Neural crest cell (in vitro differentiated cells): ENCODE data around the gene ANXA5. TPM values are rescaled to one million over a fixed set of nuclear protein-coding genes. Genes with fewer than 3 reads are reported as not detected.

ENCODE experiments used
- DNase-seq: peaks from one replicate; pipeline ENCODE4 v3.0.0; 2021; ENCODE audit warnings: low read depth, mixed read lengths, low spot score
- H3K27ac Mint-ChIP-seq: one replicate; pipeline ENCODE4 v1.8.0; 2021; ENCODE audit warnings: mild to moderate bottlenecking, mixed read lengths; ENCODE audit not compliant: unreplicated experiment
- H3K27me3 Mint-ChIP-seq: 2 replicates; pipeline ENCODE4 v1.8.0; 2021; ENCODE audit warnings: low read depth, mild to moderate bottlenecking, mixed read lengths
- H3K36me3 Mint-ChIP-seq: 2 replicates; pipeline ENCODE4 v1.8.0; 2021; ENCODE audit warnings: low read depth, mild to moderate bottlenecking, mixed read lengths
- H3K4me1 Mint-ChIP-seq: 2 replicates; pipeline ENCODE4 v1.8.0; 2021; ENCODE audit warnings: mixed read lengths
- H3K4me3 Mint-ChIP-seq: one replicate; pipeline ENCODE4 v1.8.0; 2021; ENCODE audit warnings: mild to moderate bottlenecking, mixed read lengths
- H3K9me3 Mint-ChIP-seq: 2 replicates; pipeline ENCODE4 v1.8.0; 2021; ENCODE audit warnings: mixed read lengths
- CTCF ChIP-seq: fragments of 200-600 bp; sonication (generic); conservative IDR thresholded peaks from 2 replicates; pipeline ENCODE4 v1.5.0; 2021; ENCODE audit warnings: antibody characterized with exemption, mild to moderate bottlenecking
- total RNA-seq: library from RNA; stranded (reverse); gene quantifications from 2 replicates; pipeline ENCODE4 v1.2.1, GENCODE V29; 2021

Gene ANXA5
- total RNA-seq, 1 donor from 2014 or later = 143 TPM

GRCh38 chr4:121702136-121702535 is 5.4 kb upstream of the ANXA5 start:
- TF ChIP-seq CTCF = no peak
- no peak overlapping the region for H3K4me3 Mint-ChIP-seq
- peaks cover 2% of the 10 kb centered on the region for H3K36me3 Mint-ChIP-seq
- no peak for DNase-seq
- H3K27me3 Mint-ChIP-seq = peaks cover 2% of the 10 kb centered on the region
- no peak overlapping the region for H3K27ac Mint-ChIP-seq
- H3K4me1 Mint-ChIP-seq = peaks cover 21% of the 10 kb centered on the region
- no peaks in the 10 kb centered on the region for H3K9me3 Mint-ChIP-seq

GRCh38 chr4:121701263-121701662 is 4.5 kb upstream of the ANXA5 start:
- no peak overlapping the region for H3K4me3 Mint-ChIP-seq
- no peaks in the 10 kb centered on the region for H3K36me3 Mint-ChIP-seq
- H3K27me3 Mint-ChIP-seq = peaks cover 2% of the 10 kb centered on the region
- no peak for DNase-seq
- peaks cover 22% of the 10 kb centered on the region for H3K4me1 Mint-ChIP-seq
- H3K27ac Mint-ChIP-seq = no peak overlapping the region
- H3K9me3 Mint-ChIP-seq = no peaks in the 10 kb centered on the region
- TF ChIP-seq CTCF = no peak

GRCh38 chr4:121698236-121698671 is 1.5 kb upstream of the ANXA5 start:
- Mint-ChIP-seq H3K36me3 (peaks cover 2% of the 10 kb centered on the region), H3K4me3 (peak overlapping the region; percentile 88), H3K4me1 (peaks cover 37% of the 10 kb centered on the region)

GRCh38 chr4:121697564-121697963 is 784 bp upstream of the ANXA5 start:
- no peaks in the 10 kb centered on the region for H3K9me3 Mint-ChIP-seq
- peak overlapping the region; percentile 88 for H3K4me3 Mint-ChIP-seq
- peaks cover 3% of the 10 kb centered on the region for H3K36me3 Mint-ChIP-seq
- no peak for DNase-seq
- H3K4me1 Mint-ChIP-seq = peaks cover 44% of the 10 kb centered on the region
- no peak for TF ChIP-seq CTCF
- peaks cover 2% of the 10 kb centered on the region for H3K27me3 Mint-ChIP-seq
- peak overlapping the region; percentile 91 for H3K27ac Mint-ChIP-seq

More at GRCh38 chr4:121698236-121698671, 1.5 kb upstream of the ANXA5 start:
- H3K27me3 Mint-ChIP-seq = peaks cover 2% of the 10 kb centered on the region
- TF ChIP-seq CTCF = no peak
- no peak for DNase-seq
- H3K9me3 Mint-ChIP-seq = no peaks in the 10 kb centered on the region
- no peak overlapping the region for H3K27ac Mint-ChIP-seq

GRCh38 chr4:121696170-121696580 is 605 bp downstream of the ANXA5 start:
- Mint-ChIP-seq H3K4me1 (peaks cover 54% of the 10 kb centered on the region), H3K9me3 (no peaks in the 10 kb centered on the region), H3K36me3 (peaks cover 13% of the 10 kb centered on the region), H3K27ac (peak overlapping the region; percentile 98), H3K27me3 (no peaks in the 10 kb centered on the region), H3K4me3 (peak overlapping the region; percentile 95)
- no peak for DNase-seq
- no peak for TF ChIP-seq CTCF
